Thyroid gland (tissue), 4 donors: ENCODE measurements around the gene CST3. TPM values are rescaled to one million over a fixed set of nuclear protein-coding genes. Genes with fewer than 3 reads are reported as not detected.
"Not testable (repeated sequence)": the region's sequence is repeated elsewhere in the genome, so short reads cannot be mapped to it uniquely, and the experiment has no call there.

Experiments used
- DNase-seq, 2 donors: peaks; one replicate each; pipeline ENCODE4 v3.0.0-alpha.2; 2019
- H3K27ac ChIP-seq, 3 donors: fragments of 200-600 bp; sonication (generic); 1 replicate in 2 of 3; 2 replicates in 1 of 3; pipeline ENCODE4 v1.5.1; 2016 to 2019; ENCODE audit warnings: mild to moderate bottlenecking in 1 of 3, moderate library complexity in 1 of 3
- H3K27me3 ChIP-seq: fragments of 200-600 bp; sonication (generic); one replicate; pipeline ENCODE4 v1.5.1; 2019
- H3K36me3 ChIP-seq, 2 donors: fragments of 200-600 bp; sonication (generic); one replicate each; pipeline ENCODE4 v1.5.1; 2016 to 2019
- H3K4me1 ChIP-seq, 2 donors: fragments of 200-600 bp; sonication (generic); one replicate each; pipeline ENCODE4 v1.5.1; 2017 to 2019
- H3K4me3 ChIP-seq, 3 donors: fragments of 200-600 bp; sonication (generic); replicated peaks in 1 of 3; 1 replicate in 2 of 3; 2 replicates in 1 of 3; pipeline ENCODE4 v1.5.1; 2016; ENCODE audit warnings: mild to moderate bottlenecking in 1 of 3
- H3K9me3 ChIP-seq: fragments of 200-600 bp; sonication (generic); one replicate; pipeline ENCODE4 v1.5.1; 2017
- CTCF ChIP-seq, 6 experiments: fragments of 200-600 bp in 3 of 6; fragments of 450-650 bp in 3 of 6; sonication (generic) in 3 of 6; IDR thresholded peaks; one replicate each; pipeline ENCODE4 v1.5.1; 2016 to 2019; ENCODE audit warnings: antibody characterized with exemption in 6 of 6, mild to moderate bottlenecking in 2 of 6, inconsistent platforms in 1 of 6, moderate library complexity in 1 of 6
- POLR2A ChIP-seq, 2 donors: fragments of 450-650 bp; IDR thresholded peaks; one replicate each; pipeline ENCODE4 v1.6.1; 2017; ENCODE audit warnings: antibody characterized with exemption in 2 of 2, mild to moderate bottlenecking in 2 of 2, moderate library complexity in 1 of 2
- WGBS, 2 donors: methylation state at CpG; one replicate each; pipeline ENCODE4 v1.1.5; 2017; 5-methylcytosine and 5-hydroxymethylcytosine counted together
- intact Hi-C: fragments of 100-400 bp; cut with DNase I; formaldehyde crosslinking; loops from one replicate; pipeline ENCODE4 v1.15.1; 2023
- total RNA-seq, 4 donors: library from RNA; depleted of rRNA; stranded (reverse); fragments of >200 nt; gene quantifications; one replicate each; pipeline ENCODE4 v1.2.3, GENCODE V29; 2016

Gene CST3
- 1,000 to 10,000 TPM in 2 of 4 donors, 100 to 1,000 TPM in 2; 638 to 1,425 (median 898) TPM for total RNA-seq

GRCh38 chr20:23637282-23638221 lies at the start of gene CST3:
Gene CST3, minus strand, starts transcription at chr20:23637955. Its CDS starts 93 bp downstream, at chr20:23637862.
- H3K36me3 ChIP-seq = peaks cover 0 to 12% of the 10 kb centered on the region in 2 donors
- peak within 1 kb of the TSS; percentile 63 to 91 (median 86) for H3K27ac ChIP-seq
- H3K4me1 ChIP-seq = peaks cover 9 to 22% of the 10 kb centered on the region in 2 donors
- intact Hi-C loops = no loop called here
- peak; percentile 86 to 88 for DNase-seq
- TF ChIP-seq CTCF (IDR thresholded peaks at IDR 0.05) (no peak), POLR2A (IDR thresholded peaks at IDR 0.05) (peak; percentile 56 to 88)
- no peaks in the 10 kb centered on the region for H3K9me3 ChIP-seq
- 0 to 1% methylated on average over 29 to 46 of the region's 92 CpGs for WGBS, 2 donors
- no peaks in the 10 kb centered on the region for H3K27me3 ChIP-seq
- H3K4me3 ChIP-seq = peak within 1 kb of the TSS; percentile 83 to 91 (median 86)

- Histone ChIP-seq H3K4me3 (no peak overlapping the region), H3K36me3 (no peaks in the 10 kb centered on the region), H3K27me3 (no peaks in the 10 kb centered on the region), H3K4me1 (peaks cover 4 to 19% of the 10 kb centered on the region in 2 donors), H3K27ac (no peak overlapping the region), H3K9me3 (no peaks in the 10 kb centered on the region)
- intact Hi-C loops = no loop called here
- TF ChIP-seq POLR2A (IDR thresholded peaks at IDR 0.05) = no peak
- TF ChIP-seq CTCF (IDR thresholded peaks at IDR 0.05) = no peak
- no peak for DNase-seq
- 82 to 87% methylated on average over 1 to 4 of the region's 4 CpGs for WGBS, 2 donors
Observed at GRCh38 chr20:23686046-23686750, 48.4 kb upstream of the CST3 start.

- H3K9me3 ChIP-seq, H3K27ac ChIP-seq, H3K36me3 ChIP-seq, intact Hi-C loops, H3K27me3 ChIP-seq, DNase-seq, H3K4me3 ChIP-seq: not testable (repeated sequence)
- H3K4me1 ChIP-seq = peaks cover 4 to 19% of the 10 kb centered on the region in 2 donors
- WGBS, 2 donors = 80 to 84% methylated on average over 3 to 4 of the region's 4 CpGs
Observed at GRCh38 chr20:23685529-23685896, 47.8 kb upstream of the CST3 start.

- DNase-seq = no peak
- Histone ChIP-seq H3K27me3 (no peaks in the 10 kb centered on the region), H3K27ac (no peak overlapping the region), H3K4me1 (peaks cover 4 to 16% of the 10 kb centered on the region in 2 donors), H3K4me3 (no peak overlapping the region), H3K9me3 (no peaks in the 10 kb centered on the region), H3K36me3 (no peaks in the 10 kb centered on the region)
- intact Hi-C loops = no loop called here
- TF ChIP-seq CTCF (IDR thresholded peaks at IDR 0.05) = no peak
- no peak for TF ChIP-seq POLR2A (IDR thresholded peaks at IDR 0.05)
- WGBS, 2 donors = 91 to 92% methylated on average over 6 of the region's 6 CpGs
Observed at GRCh38 chr20:23684261-23684660, 46.5 kb upstream of the CST3 start.

GRCh38 chr20:23683807-23684206 lies 46.1 kb upstream of the CST3 start:
- intact Hi-C loops = no loop called here

More at GRCh38 chr20:23683807-23684206, 46.1 kb upstream of the CST3 start:
- no peak overlapping the region for H3K27ac ChIP-seq
- H3K27me3 ChIP-seq = no peaks in the 10 kb centered on the region
- WGBS, 2 donors = 93 to 100% methylated on average over 2 of the region's 2 CpGs
- DNase-seq = no peak
- no peaks in the 10 kb centered on the region for H3K36me3 ChIP-seq
- H3K9me3 ChIP-seq = no peaks in the 10 kb centered on the region
- H3K4me1 ChIP-seq = peaks cover 4 to 12% of the 10 kb centered on the region in 2 donors
- H3K4me3 ChIP-seq = no peak overlapping the region
- TF ChIP-seq POLR2A (IDR thresholded peaks at IDR 0.05) = no peak
